Measurements from ENCODE around the gene UNC45A.

UNC45A gene

DNA sequence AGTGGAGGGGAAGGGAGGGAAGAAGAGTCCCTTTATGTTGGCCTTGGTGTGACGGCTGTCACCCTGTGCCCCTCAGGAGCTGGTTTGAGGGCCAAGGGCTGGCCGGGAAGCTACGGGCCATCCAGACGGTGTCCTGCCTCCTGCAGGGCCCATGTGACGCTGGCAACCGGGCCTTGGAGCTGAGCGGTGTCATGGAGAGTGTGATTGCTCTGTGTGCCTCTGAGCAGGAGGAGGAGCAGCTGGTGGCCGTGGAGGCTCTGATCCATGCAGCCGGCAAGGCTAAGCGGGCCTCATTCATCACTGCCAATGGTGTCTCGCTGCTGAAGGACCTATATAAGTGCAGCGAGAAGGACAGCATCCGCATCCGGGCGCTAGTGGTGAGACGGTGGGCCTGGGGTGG, 11.5 kb downstream of the UNC45A start:
- no peak for DNase-seq

DNA sequence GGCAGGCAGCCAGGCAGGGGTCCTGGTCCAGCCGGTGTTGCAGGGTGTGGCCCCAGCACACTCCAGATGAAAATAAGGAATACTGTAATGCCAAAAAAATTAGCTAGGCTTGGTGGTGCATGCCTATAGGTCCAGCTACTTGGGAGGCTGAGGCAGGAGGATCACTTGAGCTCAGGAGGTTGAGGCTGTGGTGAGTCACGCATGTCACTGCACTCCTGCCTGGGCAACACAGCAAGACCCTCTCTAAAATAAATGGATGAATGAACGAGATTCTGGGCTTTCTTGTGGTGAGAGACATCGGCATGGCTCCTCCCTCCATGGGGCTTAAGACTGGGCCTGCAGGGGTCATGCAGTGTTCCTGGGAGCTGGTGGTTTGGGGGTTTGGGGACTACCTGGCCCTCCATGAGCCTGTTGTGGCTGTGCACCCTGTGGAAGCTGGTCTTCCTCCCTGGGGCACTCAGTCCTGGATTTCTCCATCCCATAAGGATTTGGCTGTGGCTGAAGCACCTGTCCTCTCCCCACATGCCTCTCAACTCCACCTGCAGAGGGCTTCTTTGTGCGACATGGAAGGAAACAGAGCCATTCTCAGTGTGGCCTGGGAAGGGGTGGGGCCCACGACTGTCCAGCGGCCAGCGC, 12.0 kb downstream of the UNC45A start:
- no peak for DNase-seq

- DNase-seq = peak; percentile 15
Measured at GRCh38 chr15:90947577-90948357, 12.7 kb downstream of the UNC45A start.

DNA sequence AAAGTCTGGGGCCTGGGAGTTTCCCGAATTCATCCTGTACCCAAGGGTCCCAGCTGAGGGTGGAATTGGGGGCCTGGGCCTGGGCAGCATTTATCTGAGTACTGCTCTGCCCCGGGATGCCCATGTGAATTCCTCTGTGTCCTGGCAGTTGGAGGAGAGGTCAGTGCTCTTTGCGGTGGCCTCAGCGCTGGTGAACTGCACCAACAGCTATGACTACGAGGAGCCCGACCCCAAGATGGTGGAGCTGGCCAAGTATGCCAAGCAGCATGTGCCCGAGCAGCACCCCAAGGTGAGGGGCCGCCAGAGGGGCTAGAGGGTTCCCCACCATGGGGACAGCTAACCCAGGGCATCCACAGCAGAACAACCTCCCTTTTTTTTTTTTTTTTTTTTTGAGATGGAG, 13.4 kb downstream of the UNC45A start:
- DNase-seq = no peak

GRCh38 chr15:90949979-90950675, 15.0 kb downstream of the UNC45A start:
- DNase-seq = no peak

DNA sequence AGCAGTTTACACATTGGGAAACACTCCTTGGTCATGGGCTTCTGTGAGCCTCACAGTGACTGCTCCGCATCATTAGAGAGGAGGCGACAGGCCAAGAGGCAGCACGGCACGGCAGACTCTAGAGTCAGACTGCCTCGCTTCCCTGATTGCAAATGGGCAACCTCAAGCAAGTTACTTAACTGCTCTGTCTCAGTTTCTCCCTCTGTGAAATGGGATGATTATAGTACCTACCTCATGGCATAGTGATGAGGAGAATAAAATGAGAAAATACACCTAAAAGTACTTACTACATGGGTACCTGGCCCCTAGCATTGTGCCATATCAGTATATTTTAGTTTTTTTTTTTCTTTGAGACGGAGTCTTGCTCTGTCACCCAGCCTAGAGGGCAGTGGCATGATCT, 15.6 kb downstream of the UNC45A start:
- DNase-seq = no peak

GRCh38 chr15:90952901-90953677, 18.0 kb downstream of the UNC45A start:
- no peak for DNase-seq

- no peak for DNase-seq
Measured at GRCh38 chr15:90953947-90954711, 19.0 kb downstream of the UNC45A start.

GRCh38 chr15:90954712-90955623, 19.9 kb downstream of the UNC45A start, which contains the start of gene RCCD1:
Gene RCCD1 (plus strand): TSS chr15:90954884. CDS start chr15:90956735, 1,851 bp downstream.
- no peak for DNase-seq

GRCh38 chr15:90955624-90956273, 20.7 kb downstream of the UNC45A start:
- peak; percentile 89 for DNase-seq

DNA sequence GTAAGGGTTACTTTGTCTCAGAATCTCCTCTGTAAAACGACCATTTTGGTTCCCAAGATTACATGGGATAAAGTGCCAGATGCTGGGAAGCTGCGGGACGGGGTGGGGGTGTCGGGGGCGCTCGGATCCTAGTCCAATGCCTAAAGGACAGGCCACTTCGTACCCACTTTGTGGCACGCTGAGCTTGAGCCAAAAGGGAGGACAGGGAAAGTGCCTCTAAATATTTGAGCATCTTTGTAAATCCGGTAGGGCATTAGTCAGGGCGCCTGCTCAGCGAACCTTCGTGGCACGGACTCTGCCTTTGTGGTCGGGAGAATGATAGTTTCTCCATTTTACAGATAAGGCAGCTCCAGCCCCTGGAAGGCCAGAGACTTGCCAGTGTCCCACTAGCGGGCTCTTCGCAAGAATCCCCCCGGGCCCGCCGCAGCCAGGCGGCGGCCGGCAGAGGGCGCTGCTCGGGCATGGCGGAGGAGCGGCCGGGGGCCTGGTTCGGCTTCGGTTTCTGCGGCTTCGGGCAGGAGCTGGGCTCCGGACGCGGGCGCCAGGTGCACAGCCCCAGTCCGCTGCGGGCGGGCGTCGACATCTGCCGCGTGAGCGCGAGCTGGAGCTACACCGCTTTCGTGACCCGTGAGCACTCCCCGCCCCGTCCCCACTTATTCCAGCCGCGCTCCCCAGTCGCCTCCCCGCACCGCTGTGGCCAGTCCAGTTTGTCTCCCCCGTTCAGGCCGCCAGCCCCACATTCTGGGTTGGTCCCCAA, 21.4 kb downstream of the UNC45A start:
- DNase-seq = no peak

- DNase-seq = no peak
Measured at GRCh38 chr15:90957031-90957790, 22.1 kb downstream of the UNC45A start.

DNA sequence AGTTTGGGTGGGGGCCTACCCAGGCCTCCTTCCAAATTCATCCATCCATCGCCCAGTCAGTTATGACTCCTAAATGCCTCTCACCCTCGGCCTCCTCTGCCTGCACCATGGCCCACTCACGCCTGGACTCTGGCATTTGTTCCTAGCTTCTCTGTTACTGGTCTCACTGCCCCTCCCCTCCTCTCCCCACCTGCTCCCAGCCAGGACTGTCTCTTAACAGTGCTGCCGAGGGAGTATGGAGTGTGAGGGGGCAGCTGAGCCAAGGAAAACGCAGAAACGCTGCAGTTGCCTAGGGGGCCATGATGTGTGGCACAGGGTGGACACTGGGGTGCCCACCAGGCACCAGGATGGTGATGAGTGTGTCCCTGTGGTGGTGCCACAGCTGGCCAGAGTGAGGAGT, 22.7 kb downstream of the UNC45A start:
- DNase-seq = peak; percentile 36

DNA sequence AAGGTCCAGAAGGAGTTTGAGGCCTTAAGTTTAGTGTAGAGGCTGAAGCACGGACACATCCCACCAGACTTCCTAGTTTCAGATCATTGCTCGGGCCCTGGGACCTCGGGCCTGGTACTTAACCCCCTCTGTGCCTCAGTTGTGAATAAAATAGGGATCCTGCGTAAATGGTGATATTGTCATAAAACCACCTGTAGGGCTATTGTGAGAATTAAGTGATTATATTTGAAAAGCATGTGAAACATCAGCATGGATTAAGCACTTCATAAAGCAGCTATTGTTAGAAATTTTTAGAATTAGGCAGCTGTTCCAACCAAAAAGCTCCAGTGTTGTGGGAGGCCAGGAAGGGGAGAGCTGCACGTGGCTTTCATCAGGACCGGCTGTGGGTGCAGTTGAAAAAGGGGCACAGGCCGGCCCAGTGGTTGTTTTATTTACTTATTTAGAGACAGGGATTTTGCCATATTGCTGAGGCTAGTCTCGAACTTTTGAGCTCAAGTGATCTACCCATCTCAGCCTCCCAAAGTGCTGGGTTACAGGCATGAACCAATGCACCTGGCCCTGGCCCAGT, 24.0 kb downstream of the UNC45A start:
- DNase-seq = no peak

GRCh38 chr15:90959894-90960293, 24.8 kb downstream of the UNC45A start:
- no peak for DNase-seq

DNA sequence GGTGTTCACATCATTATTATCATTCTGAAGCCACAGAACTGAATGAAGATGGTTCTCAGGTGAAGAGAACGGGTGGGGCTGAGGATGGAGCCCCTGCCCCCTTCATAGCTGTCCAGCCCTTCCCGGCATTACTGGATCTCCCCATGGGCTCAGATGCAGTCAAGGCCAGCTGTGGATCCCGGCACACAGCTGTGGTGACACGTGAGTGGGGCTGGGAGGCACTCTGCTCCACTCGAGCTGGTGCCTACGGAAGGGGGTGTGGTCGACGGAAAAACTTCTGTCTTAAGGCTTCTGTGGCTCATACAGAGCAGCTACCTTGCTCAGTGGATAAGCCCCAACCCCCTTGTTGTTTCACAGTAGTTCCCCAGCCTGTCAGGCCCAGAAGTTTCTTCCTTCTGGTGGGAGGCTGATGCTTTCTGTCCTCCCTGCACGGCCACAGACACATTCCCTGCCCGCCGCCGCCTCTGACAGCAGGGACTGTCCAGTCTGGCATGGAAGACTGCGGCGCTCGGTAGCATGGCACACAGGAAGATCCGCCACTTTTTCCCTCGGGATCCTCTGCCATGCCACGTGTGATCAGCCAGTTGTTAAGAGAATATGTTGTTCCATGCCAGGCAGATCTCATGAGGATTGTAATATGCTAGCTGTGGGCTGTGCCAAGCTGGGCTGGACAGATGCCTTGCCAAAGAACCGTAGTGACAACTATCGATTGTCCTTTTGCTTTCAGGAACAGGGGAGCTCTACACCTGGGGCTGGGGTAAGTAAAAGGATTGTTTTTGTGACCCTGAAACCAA, 25.4 kb downstream of the UNC45A start:
- no peak for DNase-seq

- DNase-seq = no peak
Measured at GRCh38 chr15:90962021-90962420, 26.9 kb downstream of the UNC45A start.

DNA sequence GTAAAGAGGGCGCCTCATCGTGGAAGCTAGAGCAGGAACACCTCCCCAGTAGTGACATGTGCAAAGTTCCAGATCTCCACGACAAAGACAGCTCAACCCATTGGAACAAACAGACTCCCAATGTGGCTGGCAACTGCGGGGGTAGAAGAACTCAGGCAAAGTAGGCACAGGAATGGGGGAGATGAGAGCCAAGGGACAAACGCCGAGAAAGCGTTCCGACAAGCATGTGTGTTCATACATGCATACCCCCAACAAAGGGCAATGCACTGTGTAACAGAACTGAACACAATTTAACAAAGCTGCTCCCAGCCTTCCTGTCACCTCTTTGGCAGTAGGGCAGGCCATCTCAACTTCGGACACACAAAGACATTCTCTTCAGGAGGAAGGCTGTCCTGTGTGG, 31.2 kb downstream of the UNC45A start:
- DNase-seq = no peak
